Measurements from ENCODE around the gene FTH1. TPM values are rescaled to one million over a fixed set of nuclear protein-coding genes. Genes with fewer than 3 reads are reported as not detected.

The FTH1 gene
- total RNA-seq, 1 experiment from 2014 or later = 1,937 TPM

DNA sequence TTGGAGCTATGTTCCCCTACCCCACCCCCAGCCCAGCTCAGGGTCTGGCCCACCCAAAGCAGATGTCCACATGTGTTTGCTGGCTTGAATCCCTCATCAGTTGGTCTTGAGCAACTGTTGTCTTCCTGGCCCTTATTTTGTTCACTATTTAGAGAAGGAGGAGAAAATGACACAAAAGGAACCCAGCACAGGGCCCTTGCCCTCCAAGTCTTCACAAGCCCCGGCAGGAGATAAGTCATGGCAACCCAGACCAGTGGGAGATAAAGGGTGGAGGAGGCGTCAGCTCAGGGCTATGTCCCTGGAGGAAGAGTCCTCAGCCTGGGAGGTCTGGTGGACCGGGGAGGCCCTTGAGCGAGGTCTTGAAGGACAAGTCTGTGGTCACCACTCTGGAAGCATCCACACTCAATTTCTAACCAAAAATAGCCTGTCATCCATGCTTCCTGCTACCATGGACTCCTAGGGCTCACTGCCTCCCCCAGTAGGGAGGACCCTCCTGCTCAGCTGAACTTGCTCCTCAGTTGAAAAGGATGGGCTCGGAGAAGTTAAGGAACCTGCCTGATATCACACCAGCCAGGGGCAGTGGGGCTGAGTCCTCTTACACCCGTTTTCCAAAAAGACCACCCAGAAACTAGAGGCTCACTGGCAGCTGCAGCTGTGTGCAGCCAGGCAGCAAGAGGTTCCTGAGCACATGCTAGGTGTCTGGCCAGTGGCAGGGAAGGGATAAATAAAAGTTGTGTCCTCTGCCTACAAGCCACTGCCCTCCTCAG is 48.3 kb downstream of the FTH1 start:
- BruUV-seq (replicated peaks) = no TSS peak
- no peak for TF ChIP-seq EZH2phosphoT487 (IDR thresholded peaks at IDR 0.05; ENCODE audit: borderline replicate concordance, low read length)
- TF ChIP-seq, protein P1, sequence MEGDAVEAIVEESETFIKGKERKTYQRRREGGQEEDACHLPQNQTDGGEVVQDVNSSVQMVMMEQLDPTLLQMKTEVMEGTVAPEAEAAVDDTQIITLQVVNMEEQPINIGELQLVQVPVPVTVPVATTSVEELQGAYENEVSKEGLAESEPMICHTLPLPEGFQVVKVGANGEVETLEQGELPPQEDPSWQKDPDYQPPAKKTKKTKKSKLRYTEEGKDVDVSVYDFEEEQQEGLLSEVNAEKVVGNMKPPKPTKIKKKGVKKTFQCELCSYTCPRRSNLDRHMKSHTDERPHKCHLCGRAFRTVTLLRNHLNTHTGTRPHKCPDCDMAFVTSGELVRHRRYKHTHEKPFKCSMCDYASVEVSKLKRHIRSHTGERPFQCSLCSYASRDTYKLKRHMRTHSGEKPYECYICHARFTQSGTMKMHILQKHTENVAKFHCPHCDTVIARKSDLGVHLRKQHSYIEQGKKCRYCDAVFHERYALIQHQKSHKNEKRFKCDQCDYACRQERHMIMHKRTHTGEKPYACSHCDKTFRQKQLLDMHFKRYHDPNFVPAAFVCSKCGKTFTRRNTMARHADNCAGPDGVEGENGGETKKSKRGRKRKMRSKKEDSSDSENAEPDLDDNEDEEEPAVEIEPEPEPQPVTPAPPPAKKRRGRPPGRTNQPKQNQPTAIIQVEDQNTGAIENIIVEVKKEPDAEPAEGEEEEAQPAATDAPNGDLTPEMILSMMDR (conservative IDR thresholded peaks at IDR 0.05; ENCODE audit: low read depth, low read length) = no peak
- TF ChIP-seq EZH2 (IDR thresholded peaks at IDR 0.05; ENCODE audit: low read length, unreplicated experiment) = no peak
- CTCF ChIA-PET = no interaction called here
- Histone ChIP-seq H3K36me3 (ENCODE audit: low read depth, low read length) (no peaks in the 10 kb centered on the region), H4K20me1 (ENCODE audit: low read length) (no peaks in the 10 kb centered on the region), H3K9ac (ENCODE audit: low read length) (no peak overlapping the region), H3K9me2 (replicated peaks; ENCODE audit: low read length) (no peaks in the 10 kb centered on the region), H3K9me3 (ENCODE audit: low read length) (no peaks in the 10 kb centered on the region), H2AFZ (ENCODE audit: low read length) (no peak overlapping the region), H3K4me3 (ENCODE audit: low read length) (no peak overlapping the region), H3K27me3 (ENCODE audit: low read length) (peaks cover 9% of the 10 kb centered on the region; the same call in 1 of the 2 replicates), H3K4me2 (ENCODE audit: low read length) (no peak overlapping the region), H3K27ac (ENCODE audit: low read length) (no peak overlapping the region), H3F3A (ENCODE audit: low read length, unreplicated experiment) (no peaks in the 10 kb centered on the region), H3K79me2 (ENCODE audit: low read length) (no peaks in the 10 kb centered on the region), H3K4me1 (ENCODE audit: insufficient read depth, low read length) (no peaks in the 10 kb centered on the region)
- POLR2A ChIA-PET (ENCODE audit: unreplicated experiment) = no interaction called here
- DNase-seq (no peak), ATAC-seq (no peak)
- intact Hi-C loops (cut with micrococcal nuclease) = no loop called here

DNA sequence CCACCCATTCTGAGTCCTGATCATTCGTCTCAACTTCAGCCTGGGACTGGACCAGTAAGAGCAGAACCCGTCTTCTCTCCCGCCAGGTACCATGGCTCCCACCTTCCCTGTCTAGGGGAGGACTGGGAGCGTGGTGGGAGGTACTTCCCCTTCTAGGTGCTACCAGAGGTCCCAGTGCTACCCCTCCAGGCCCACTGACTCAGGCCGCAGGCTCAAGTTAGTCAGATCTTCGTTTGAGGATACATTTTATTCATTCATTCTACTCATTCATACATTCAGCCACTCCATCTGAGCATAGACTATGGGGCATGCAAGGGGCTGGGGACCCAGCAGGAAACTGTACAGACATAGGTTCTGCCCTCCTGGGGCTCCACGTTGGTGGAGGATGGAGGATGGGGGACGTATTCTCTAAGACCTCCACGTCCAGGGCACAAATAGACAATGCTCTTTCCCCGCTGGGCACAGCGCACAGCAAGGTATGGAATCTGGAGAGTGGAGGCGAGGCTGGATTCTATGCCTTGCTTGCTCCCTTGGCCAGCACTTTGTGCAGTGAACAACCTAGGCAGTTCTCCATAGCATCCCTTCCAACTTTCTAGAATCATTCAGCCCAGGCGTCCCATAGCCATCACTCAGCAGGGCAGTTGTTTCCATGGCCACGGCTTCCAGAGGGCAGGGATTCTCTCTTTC is 49.0 kb downstream of the FTH1 start:
- ChIA-PET POLR2A (ENCODE audit: unreplicated experiment) (no interaction called here), CTCF (no interaction called here)
- Histone ChIP-seq H3K27ac (ENCODE audit: low read length) (no peak overlapping the region), H4K20me1 (ENCODE audit: low read length) (no peaks in the 10 kb centered on the region), H2AFZ (ENCODE audit: low read length) (no peak overlapping the region), H3K27me3 (ENCODE audit: low read length) (peaks cover 9% of the 10 kb centered on the region; the same call in 1 of the 2 replicates), H3K79me2 (ENCODE audit: low read length) (no peaks in the 10 kb centered on the region), H3K4me2 (ENCODE audit: low read length) (peak overlapping the region; percentile 96; the same call in 1 of the 2 replicates), H3K9me3 (ENCODE audit: low read length) (no peaks in the 10 kb centered on the region), H3K36me3 (ENCODE audit: low read depth, low read length) (no peaks in the 10 kb centered on the region), H3K9ac (ENCODE audit: low read length) (no peak overlapping the region), H3K4me1 (ENCODE audit: insufficient read depth, low read length) (no peaks in the 10 kb centered on the region), H3K9me2 (replicated peaks; ENCODE audit: low read length) (no peaks in the 10 kb centered on the region), H3F3A (ENCODE audit: low read length, unreplicated experiment) (no peaks in the 10 kb centered on the region), H3K4me3 (ENCODE audit: low read length) (no peak overlapping the region)
- intact Hi-C loops (cut with micrococcal nuclease) = no loop called here
- ATAC-seq (no peak), DNase-seq (no peak)
- no peak for TF ChIP-seq EZH2phosphoT487 (IDR thresholded peaks at IDR 0.05; ENCODE audit: borderline replicate concordance, low read length)
- no peak for TF ChIP-seq EZH2 (IDR thresholded peaks at IDR 0.05; ENCODE audit: low read length, unreplicated experiment)
- TF ChIP-seq, protein P1 (conservative IDR thresholded peaks at IDR 0.05; ENCODE audit: low read depth, low read length) = no peak
- no TSS peak for BruUV-seq (replicated peaks)
